Testis (tissue), 2 donors: ENCODE results near the gene CD44.

ENCODE experiments used
- CTCF ChIP-seq, 3 experiments: fragments of 450-650 bp in 2 of 3; fragments of 200-600 bp in 1 of 3; sonication (generic) in 1 of 3; IDR thresholded peaks; one replicate each; pipeline ENCODE4 v1.5.1; 2016 to 2019; ENCODE audit warnings: antibody characterized with exemption in 3 of 3, mild to moderate bottlenecking in 2 of 3, moderate library complexity in 1 of 3
- POLR2A ChIP-seq: fragments of 450-650 bp; IDR thresholded peaks from one replicate; pipeline ENCODE4 v1.6.1; 2017; ENCODE audit warnings: antibody characterized with exemption, mild to moderate bottlenecking, moderate library complexity

DNA sequence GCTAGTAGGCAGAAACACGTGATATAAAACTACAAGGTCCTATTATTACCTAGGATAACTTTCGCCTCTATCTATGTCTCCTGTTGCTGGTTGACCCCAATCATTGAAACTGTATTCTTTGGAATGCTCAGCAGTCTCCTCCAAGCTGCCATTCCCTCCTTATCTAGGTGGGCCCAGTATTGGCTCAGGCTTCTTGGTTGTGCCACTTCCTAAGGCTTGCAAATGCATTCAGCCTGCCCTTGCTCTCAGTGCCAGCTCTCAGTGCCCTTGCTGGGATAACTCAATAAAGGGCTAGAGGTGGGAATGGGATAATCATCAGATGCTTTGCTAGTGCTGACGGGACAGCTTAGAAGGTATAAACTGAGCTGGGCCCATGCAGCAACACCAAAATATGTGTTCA, 13.6 kb downstream of the CD44 start:
- TF ChIP-seq CTCF (IDR thresholded peaks at IDR 0.05) (no peak), POLR2A (no peak)
